Activated CD4-positive, alpha-beta T cell treated with anti-CD3 and anti-CD28 coated beads for 4 hours (primary cell): ENCODE results near the gene GRIP2.

Source experiments
- DNase-seq, 2 donors: peaks; one replicate each; pipeline ENCODE4 v3.0.0-alpha.2; 2020

Gene GRIP2

DNA sequence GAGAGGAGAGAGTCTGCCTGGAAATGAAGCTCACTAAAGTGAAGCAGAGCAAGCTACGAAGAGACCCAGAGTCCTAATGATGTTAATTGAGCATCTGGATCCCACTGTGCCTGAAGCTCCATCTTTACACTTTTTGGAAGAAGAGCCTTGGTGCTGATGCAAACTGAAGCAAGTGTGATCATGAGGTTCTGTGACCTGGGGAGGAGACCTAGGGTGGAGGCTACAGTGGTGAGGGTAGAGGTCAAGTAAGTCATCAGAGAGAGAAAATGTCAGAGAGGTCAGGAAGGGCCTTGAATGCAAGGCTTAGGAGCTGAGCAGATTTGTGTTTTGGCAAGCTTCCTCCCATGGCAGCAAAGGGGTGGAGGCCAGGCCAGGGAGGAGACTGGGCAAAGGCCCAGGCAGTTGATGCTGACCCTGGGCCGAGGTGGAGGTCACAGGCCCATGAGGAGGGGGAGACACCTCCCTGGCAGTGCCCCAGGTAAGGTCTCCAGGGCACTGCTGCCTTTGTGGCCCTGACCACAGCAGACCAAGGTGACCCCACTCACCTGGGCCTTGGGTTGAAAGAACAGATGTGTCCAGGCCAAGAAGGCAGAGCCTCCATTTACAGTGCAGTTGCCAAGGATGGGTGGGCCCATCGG, 1.6 kb downstream of the GRIP2 start:
- DNase-seq, result no peak

GRCh38 chr3:14537590-14538450, 2.3 kb downstream of the GRIP2 start:
- DNase-seq, result no peak

DNA sequence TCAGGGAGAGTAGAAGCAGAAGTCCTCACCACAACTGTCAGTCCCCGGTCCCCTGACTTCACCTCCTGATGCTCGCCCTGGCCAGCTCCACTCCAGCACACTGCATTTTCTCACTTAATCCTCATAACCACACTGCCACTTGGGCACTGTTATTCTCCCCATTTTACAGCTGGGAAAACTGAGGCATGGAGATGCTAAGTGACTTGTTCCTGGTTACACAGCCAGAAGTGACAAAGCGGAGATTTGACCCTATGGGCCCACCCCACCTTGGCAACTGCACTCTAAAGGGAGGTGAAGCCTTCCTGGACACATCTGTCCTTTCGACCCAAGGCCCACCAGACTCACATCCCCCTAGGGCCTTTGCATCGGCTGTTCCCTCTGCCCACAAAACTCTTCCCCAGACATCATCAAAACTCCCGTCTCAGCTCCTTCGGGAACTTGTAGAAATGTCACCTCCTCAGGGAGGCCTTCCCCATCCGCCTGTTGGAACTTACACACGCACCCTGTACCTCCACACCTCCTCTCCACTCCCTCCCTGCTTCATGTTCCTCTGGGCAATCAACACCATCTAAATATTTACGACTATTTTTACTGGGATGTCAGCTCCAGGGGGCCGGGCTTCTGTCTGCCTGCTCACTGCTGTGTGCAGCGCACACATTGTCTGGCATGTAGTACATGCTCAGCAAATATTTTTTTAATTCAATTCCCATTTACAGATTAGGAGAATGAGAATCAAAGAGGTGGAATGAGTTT, 3.1 kb downstream of the GRIP2 start:
- DNase-seq, result no peak

GRCh38 chr3:14536055-14536815, 3.9 kb downstream of the GRIP2 start:
- no peak for DNase-seq

GRCh38 chr3:14535616-14536015, 4.5 kb downstream of the GRIP2 start:
- DNase-seq, result no peak

DNA sequence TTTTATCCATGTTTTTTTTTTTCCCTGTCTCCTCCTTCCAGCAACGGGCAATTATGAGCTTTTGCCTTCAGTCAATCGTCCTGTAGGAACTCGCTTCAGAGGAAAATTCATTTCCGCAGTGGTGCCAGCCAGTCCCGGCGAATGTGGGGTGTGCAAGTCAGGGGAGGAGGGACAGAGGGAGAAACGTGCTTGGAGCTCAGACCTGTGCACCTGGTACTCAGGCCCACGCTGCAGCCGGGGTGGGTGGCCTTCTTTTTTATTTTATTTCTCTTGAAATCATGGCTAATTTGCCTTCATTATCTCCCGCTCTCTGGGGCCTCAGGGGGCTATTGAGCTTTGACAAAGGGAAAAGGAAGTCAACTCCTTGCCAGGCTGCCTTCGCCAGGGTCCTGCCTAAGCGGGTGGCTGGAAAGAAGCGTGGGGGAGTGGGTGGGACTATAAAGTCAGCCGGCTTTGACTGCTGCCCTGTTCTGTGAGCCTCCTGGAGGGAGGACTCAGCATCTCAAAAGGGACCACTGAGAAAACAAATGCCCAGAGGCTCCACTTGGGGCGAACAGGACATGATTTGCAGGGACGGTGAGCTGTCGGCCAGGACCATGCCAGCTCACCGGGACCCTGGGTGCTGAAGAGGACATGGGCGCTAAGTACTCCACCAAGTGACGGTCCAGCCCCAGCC, 5.5 kb downstream of the GRIP2 start:
- DNase-seq, result no peak

DNA sequence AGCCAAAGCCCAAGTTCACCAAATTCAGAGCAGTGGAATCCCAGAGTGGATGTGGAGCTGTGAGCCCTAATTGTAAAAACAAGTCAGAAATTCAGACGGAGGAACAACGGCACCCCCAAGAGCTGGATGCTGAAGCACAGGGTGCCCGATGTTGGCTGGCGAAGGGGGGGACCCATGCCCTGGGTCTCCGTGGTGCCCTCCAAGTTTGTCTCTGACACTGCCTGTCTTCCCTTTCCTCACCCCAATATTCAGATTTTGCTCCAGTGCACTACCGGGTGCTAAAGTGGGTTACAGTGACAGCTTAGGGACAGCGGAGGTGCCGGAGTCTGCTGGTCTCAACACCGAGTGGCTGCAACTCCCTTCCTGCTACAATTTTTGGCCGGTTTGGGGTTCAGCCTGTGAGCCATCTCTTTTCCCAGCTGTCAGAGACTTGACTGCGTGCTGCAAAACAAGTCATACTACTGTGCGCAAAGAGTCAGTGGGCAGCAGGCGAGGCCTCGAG, 6.6 kb downstream of the GRIP2 start:
- no peak for DNase-seq

DNA sequence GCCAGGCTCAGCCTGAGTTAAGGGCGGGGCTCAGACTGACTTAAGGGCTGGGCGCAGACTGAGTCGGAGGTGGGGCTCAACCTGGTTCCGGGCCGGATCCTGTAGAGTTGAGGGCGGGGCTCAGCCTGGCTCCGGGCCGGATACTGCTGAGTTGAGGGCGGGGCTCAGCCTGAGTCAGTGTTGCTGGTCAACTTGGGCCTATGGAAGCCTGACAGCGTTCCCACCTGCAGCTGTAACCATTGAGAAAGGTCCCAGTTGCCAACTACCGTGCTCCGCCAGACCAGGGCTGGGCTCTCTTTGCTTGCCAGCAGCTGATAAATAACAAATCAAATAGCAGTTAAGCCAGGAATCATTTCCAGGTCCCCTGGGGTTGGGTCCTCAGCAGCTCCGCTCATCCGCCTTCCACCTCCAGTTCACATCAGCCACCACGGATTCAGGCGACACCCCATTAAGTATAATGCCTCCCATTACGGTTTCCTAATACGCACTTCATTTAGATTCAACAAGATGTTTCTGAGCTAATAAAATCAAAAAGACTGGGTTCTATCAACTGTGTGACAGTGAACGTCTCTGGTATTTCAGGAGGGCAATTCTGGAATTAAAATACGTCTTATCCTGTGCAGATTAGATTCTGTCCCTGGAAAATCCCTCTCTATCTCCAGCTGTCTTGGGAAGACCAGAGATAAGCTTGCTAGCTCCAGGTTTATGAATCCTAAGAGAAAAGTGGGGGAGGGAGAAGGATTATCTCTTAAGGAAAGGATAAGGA, 7.3 kb downstream of the GRIP2 start:
- DNase-seq, result no peak

GRCh38 chr3:14531856-14532395, 8.2 kb downstream of the GRIP2 start:
- no peak for DNase-seq

GRCh38 chr3:14528081-14528480, 12.1 kb downstream of the GRIP2 start:
- DNase-seq, result no peak

DNA sequence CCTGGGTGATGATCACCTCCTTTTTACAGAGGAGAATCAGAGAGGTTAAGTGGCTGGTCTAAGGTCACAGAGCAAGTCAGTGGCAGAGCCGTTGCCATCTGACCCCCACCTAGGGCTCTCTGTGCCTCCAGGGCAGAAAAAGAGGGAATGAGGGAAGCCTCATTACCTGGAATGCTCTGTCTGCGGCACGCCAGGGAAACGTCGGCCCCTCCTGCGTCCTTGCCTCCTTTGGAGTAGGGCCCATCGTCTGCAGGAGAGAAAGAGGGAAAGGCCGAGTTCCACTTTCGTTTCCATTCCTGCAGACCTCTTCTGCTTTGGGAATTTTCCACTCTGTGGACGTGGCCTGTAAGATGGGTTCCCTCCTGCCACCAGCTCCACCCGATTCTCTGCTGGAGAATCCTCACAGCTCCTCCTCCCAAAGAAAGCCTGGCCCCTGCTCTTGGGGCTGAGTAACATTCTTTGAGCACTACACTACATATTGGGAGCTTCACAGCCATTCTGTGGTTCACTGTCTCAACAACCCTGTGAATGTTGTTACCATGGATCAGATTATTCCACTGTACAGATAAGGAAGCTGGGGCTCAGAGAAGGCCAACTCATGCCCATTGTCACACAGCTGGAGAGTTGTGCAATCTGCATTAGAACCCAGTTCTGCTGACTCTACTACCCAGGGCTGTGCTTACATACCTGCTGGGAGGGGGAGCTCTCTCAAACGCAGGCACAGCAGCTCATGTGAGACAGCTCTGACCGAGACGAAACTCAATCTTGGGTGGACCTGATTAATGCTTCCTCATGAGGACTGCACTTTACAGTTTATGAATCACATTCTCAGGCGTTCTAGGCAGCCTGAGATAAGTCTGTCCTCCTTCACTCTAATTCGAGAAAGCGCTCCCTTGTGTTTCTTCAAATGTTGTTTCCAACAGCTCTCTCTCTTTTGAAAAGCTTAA, 14.2 kb downstream of the GRIP2 start:
- no peak for DNase-seq

DNA sequence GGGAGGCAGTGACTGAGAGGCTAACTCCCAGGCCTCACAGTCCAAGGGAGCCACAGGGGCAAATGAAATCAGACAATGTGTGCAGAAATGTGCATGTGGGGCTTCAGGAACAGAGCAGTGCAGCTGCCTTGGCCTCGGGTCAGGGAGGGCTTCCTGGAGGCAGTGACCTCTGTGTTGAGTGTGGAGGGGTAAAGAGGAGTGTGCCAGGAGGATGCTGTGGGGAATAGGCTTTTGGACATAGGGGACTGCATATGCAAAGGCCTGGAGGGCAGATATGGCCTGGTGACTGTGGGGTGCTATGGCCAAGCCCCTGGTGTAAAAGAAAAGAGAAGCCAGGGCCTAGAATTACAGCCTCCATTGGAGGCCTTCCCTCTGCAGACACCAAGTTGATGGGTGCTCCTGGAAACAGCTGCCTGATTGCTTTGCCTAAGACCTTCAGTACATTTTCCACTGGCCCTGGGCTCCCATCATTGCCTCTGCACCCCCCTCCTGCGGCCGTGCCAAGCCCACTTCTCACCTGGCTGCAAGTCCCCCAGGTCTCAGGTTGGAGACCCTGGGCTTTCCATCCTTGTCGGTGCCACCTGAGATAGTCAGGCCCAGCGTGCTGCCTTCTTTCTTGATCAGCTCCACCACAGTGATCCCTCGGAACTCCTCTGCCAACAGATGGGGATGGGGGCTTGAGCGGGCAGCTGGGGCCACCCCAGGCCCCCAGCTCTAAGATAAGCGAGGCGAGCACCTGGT, 15.1 kb downstream of the GRIP2 start:
- no peak for DNase-seq

GRCh38 chr3:14524311-14524711, 15.8 kb downstream of the GRIP2 start:
- no peak for DNase-seq

- DNase-seq, result no peak
Observed at GRCh38 chr3:14523792-14524191, 16.4 kb downstream of the GRIP2 start.

DNA sequence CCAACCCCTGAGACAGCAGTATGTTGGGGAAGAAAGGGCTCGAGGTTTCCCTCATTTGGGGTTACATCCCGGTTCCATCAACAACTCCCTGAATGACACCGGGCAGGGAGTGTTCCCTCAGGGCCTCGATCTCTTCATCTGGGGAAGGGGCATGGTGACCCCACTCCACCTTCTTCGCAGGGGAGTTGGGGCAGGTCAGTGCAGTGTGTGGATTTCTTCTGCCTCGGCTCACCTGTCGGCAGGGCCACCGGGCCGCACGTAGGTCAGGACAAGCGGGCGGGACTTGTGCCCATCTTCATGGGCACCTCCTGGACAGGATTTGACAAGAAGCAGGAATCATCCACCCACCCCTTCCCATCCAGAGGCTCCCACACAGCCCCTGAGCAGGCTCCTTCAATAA, 17.4 kb downstream of the GRIP2 start:
- no peak for DNase-seq

DNA sequence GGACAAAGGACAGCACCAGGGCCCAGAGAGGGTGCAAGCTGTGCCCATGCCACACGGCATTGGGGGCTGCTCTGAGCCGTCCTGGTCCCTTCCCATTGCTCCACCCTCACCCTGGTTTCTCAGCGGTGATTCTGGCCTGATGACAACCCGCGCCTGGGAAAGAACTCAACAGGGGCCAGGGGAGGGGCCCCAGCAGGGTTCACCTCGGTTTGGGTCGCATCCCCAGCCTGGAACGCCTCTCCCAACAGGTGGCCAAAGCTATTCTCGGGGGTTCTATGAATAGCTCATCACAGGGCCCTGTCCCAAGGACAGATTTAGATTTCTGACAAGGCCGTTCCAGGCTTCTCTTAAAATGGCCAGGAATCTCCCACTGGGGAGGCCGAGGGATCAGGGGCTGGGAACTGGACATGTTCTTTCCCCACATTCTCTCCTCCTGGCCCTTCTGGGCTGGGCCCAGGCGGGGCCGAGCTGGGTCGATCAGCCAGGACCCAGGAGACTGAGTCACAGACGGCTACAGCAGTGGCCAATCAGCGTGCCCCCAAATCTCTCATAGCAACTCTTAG, 17.9 kb downstream of the GRIP2 start:
- no peak for DNase-seq

- DNase-seq, result no peak
Observed at GRCh38 chr3:14521611-14522010, 18.5 kb downstream of the GRIP2 start.

DNA sequence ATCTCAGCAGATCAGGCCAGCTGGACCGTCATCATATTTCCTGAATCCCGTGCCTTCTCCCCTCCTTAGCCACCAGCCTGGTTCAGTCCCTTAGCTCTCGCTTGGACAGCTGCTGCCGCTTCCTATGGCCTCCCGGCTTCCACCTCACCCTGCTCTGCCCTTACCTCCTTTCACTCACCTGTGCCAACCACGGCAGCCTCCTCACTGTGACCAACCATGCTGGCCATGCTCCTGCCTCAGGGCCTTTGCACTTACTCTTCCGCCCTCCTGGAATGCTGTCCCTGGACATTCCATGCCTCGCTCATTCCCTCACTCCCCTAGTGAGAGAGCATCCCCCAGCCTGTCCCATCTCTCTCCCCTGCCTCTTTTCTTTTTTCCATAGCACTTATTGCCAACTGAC, 19.2 kb downstream of the GRIP2 start:
- no peak for DNase-seq

- DNase-seq, result no peak
Observed at GRCh38 chr3:14520149-14520548, 20.0 kb downstream of the GRIP2 start.
